ENCODE data around the gene IRX2. TPM values are rescaled to one million over a fixed set of nuclear protein-coding genes. Genes with fewer than 3 reads are reported as not detected.

IRX2 gene
- total RNA-seq, 4 donors from 2014 or later = 2.5 to 7.6 (median 5.5) TPM

GRCh38 chr5:2738700-2739359 is 12.6 kb downstream of the IRX2 start:
- DNase-seq = no peak
- peaks cover 0 to 9% of the 10 kb centered on the region in 2 donors for H3K4me1 ChIP-seq

GRCh38 chr5:2738156-2738699 is 13.2 kb downstream of the IRX2 start:
- TF ChIP-seq CTCF (IDR thresholded peaks at IDR 0.05) = no peak
- TF ChIP-seq POLR2A (IDR thresholded peaks at IDR 0.05) = no peak
- no peak overlapping the region for H3K27ac ChIP-seq
- WGBS, 2 donors = 44 to 51% methylated on average over 10 of the region's 10 CpGs
- no peaks in the 10 kb centered on the region for H3K9me3 ChIP-seq
- no peaks in the 10 kb centered on the region for H3K36me3 ChIP-seq
- peaks cover 11% of the 10 kb centered on the region for H3K27me3 ChIP-seq
- H3K4me1 ChIP-seq = peaks cover 0 to 9% of the 10 kb centered on the region in 2 donors
- no peak for DNase-seq
- no peak overlapping the region for H3K4me3 ChIP-seq (replicated peaks in 1 of 3)
- intact Hi-C loops (cut with DNase I) = no loop called here

More at GRCh38 chr5:2738700-2739359, 12.6 kb downstream of the IRX2 start:
- Histone ChIP-seq H3K36me3 (no peaks in the 10 kb centered on the region), H3K9me3 (no peaks in the 10 kb centered on the region), H3K4me3 (replicated peaks in 1 of 3) (peak overlapping the region in 1 of 3 donors; percentile 22), H3K27ac (no peak overlapping the region), H3K27me3 (peaks cover 11% of the 10 kb centered on the region)
- 11 to 13% methylated on average over 10 to 22 of the region's 54 CpGs for WGBS, 2 donors
- TF ChIP-seq CTCF (IDR thresholded peaks at IDR 0.05) = no peak
- TF ChIP-seq POLR2A (IDR thresholded peaks at IDR 0.05) = no peak
- intact Hi-C loops (cut with DNase I) = no loop called here

GRCh38 chr5:2737273-2738155 is 14.0 kb downstream of the IRX2 start:
- peaks cover 11% of the 10 kb centered on the region for H3K27me3 ChIP-seq
- H3K36me3 ChIP-seq = no peaks in the 10 kb centered on the region
- WGBS, 2 donors = 90 to 93% methylated on average over 14 of the region's 17 CpGs
- H3K4me1 ChIP-seq = peaks cover 0 to 9% of the 10 kb centered on the region in 2 donors
- H3K4me3 ChIP-seq (replicated peaks in 1 of 3) = no peak overlapping the region
- no peak overlapping the region for H3K27ac ChIP-seq
- no peaks in the 10 kb centered on the region for H3K9me3 ChIP-seq
- TF ChIP-seq CTCF (IDR thresholded peaks at IDR 0.05) (no peak), POLR2A (IDR thresholded peaks at IDR 0.05) (no peak)
- DNase-seq = no peak
- intact Hi-C loops (cut with DNase I) = no loop called here

- H3K4me3 ChIP-seq (replicated peaks in 1 of 3) = no peak overlapping the region
- no peaks in the 10 kb centered on the region for H3K36me3 ChIP-seq
- no peaks in the 10 kb centered on the region for H3K9me3 ChIP-seq
- intact Hi-C loops (cut with DNase I) = no loop called here
- peaks cover 11% of the 10 kb centered on the region for H3K27me3 ChIP-seq
- H3K27ac ChIP-seq = no peak overlapping the region
- TF ChIP-seq POLR2A (IDR thresholded peaks at IDR 0.05) (no peak), CTCF (IDR thresholded peaks at IDR 0.05) (no peak)
- 89 to 96% methylated on average over 8 of the region's 8 CpGs for WGBS, 2 donors
- DNase-seq = no peak
- peaks cover 0 to 9% of the 10 kb centered on the region in 2 donors for H3K4me1 ChIP-seq
These were observed 14.6 kb downstream of the IRX2 start for GRCh38 chr5:2736872-2737271.
